Gastroesophageal sphincter (tissue), 3 donors: ENCODE measurements around the gene MITF.

Source experiments
- POLR2A ChIP-seq, 2 donors: fragments of 450-650 bp; IDR thresholded peaks; one replicate each; pipeline ENCODE4 v1.6.1; 2017; ENCODE audit warnings: antibody characterized with exemption in 2 of 2, mild to moderate bottlenecking in 2 of 2, moderate library complexity in 1 of 2
- TF ChIP-seq, protein P1 (sequence below), 4 experiments: fragments of 200-600 bp in 2 of 4; fragments of 450-650 bp in 2 of 4; sonication (generic) in 1 of 4; IDR thresholded peaks; one replicate each; pipeline ENCODE4 v1.5.1; 2017 to 2019; ENCODE audit warnings: antibody characterized with exemption in 4 of 4, mild to moderate bottlenecking in 2 of 4, moderate library complexity in 2 of 4

DNA sequence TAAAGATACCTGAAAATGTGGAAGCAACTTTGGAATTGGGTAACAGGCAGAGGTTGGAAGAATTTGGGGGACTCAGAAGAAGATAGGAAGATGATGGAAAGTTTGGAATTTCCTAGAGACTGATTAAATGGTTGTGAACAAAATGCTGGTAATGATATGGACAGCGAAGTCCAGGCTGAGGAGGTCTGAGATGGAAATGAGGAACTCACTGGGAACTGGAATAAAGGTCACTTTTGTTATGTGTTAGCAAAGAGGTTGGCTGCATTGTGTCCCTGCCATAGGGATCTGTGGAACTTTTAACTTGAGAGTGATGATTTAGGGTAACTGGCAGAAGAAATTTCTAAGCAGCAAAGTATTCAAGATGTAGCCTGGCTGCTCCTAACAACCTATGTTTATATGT, 13.0 kb downstream of the MITF start:
- TF ChIP-seq, protein P1, sequence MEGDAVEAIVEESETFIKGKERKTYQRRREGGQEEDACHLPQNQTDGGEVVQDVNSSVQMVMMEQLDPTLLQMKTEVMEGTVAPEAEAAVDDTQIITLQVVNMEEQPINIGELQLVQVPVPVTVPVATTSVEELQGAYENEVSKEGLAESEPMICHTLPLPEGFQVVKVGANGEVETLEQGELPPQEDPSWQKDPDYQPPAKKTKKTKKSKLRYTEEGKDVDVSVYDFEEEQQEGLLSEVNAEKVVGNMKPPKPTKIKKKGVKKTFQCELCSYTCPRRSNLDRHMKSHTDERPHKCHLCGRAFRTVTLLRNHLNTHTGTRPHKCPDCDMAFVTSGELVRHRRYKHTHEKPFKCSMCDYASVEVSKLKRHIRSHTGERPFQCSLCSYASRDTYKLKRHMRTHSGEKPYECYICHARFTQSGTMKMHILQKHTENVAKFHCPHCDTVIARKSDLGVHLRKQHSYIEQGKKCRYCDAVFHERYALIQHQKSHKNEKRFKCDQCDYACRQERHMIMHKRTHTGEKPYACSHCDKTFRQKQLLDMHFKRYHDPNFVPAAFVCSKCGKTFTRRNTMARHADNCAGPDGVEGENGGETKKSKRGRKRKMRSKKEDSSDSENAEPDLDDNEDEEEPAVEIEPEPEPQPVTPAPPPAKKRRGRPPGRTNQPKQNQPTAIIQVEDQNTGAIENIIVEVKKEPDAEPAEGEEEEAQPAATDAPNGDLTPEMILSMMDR (IDR thresholded peaks at IDR 0.05) = no peak
- TF ChIP-seq POLR2A (IDR thresholded peaks at IDR 0.05) = no peak
